ENCODE measurements around the gene ATXN1. TPM values are rescaled to one million over a fixed set of nuclear protein-coding genes. Genes with fewer than 3 reads are reported as not detected.

ATXN1 gene
- total RNA-seq, 1 donor from 2014 or later = 59.8 TPM

DNA sequence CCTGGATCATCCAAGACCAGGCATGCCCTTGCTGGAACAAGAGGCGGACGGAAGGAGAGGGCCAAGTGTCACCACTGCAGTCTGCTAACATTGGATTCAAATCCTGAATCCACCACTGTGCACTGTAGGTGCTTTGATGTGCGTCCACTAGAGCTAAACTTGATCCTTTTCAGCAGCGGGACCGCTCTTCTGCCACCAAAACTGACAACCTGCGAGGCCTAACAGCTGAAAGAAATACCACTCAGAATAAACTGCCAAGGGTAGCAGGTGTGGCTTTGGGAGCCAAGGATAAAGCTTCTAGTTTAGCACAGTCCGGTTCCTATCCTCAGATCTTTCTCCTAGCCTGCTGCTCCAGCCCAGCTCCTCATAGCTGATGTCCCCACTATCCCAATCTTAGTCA lies 108.0 kb downstream of the ATXN1 start:
- CTCF ChIA-PET = no interaction called here
- H3K27ac Mint-ChIP-seq = no peak overlapping the region

DNA sequence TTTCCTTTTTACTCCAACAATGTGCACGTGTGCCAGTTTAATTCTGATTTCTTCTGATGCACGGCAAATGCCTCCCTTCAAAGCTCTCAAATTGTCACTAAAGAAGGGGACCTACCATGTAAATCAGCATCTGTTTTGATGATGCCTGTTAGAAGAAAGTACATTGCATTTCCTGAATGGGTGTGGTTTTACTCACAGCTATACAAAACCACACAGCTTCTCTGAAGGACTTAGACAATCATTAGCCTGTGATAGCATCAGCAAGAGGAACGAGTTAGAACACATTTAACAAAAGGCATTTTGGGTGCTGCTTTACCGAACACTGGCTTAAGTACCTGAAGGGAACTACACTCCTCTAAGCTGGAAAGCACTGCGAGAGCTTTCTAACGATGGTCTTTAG lies 109.4 kb downstream of the ATXN1 start:
- H3K9me3 Mint-ChIP-seq = no peaks in the 10 kb centered on the region
- no peak for DNase-seq

More for the DNA sequence above, 108.0 kb downstream of the ATXN1 start:
- Mint-ChIP-seq H3K4me3 (no peak overlapping the region), H3K9me3 (no peaks in the 10 kb centered on the region), H3K36me3 (ENCODE audit: low read depth) (peaks cover 10% of the 10 kb centered on the region), H3K27me3 (no peaks in the 10 kb centered on the region), H3K4me1 (peaks cover 24% of the 10 kb centered on the region)
- ATAC-seq (ENCODE audit: low read depth) (no peak), DNase-seq (no peak)
- TF ChIP-seq, protein P1, sequence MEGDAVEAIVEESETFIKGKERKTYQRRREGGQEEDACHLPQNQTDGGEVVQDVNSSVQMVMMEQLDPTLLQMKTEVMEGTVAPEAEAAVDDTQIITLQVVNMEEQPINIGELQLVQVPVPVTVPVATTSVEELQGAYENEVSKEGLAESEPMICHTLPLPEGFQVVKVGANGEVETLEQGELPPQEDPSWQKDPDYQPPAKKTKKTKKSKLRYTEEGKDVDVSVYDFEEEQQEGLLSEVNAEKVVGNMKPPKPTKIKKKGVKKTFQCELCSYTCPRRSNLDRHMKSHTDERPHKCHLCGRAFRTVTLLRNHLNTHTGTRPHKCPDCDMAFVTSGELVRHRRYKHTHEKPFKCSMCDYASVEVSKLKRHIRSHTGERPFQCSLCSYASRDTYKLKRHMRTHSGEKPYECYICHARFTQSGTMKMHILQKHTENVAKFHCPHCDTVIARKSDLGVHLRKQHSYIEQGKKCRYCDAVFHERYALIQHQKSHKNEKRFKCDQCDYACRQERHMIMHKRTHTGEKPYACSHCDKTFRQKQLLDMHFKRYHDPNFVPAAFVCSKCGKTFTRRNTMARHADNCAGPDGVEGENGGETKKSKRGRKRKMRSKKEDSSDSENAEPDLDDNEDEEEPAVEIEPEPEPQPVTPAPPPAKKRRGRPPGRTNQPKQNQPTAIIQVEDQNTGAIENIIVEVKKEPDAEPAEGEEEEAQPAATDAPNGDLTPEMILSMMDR (IDR thresholded peaks at IDR 0.05) = no peak
- intact Hi-C loops (cut with micrococcal nuclease) = no loop called here
- POLR2A ChIA-PET = no interaction called here

DNA sequence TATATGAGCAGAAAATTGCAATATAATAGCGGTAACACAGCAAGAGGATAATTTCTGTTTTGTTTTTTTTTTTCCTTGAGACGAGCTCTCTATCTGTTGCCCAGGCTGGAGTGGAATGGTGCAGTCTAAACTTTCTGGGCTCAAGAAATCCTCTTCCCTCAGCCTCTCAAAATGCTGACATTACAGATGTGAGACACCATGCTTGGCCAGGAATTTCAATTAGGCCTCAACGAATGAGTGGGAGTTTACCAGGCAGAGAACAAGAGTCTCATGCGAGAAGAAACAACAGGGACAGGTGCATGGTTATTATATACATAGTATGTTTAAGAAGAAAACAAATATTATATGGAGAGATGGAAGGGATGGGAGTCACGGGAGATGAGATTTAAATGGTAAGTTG lies 111.4 kb downstream of the ATXN1 start:
- Mint-ChIP-seq H3K9me3 (no peaks in the 10 kb centered on the region), H3K36me3 (ENCODE audit: low read depth) (peaks cover 8% of the 10 kb centered on the region), H3K27me3 (no peaks in the 10 kb centered on the region), H3K4me1 (peaks cover 10% of the 10 kb centered on the region), H3K27ac (no peak overlapping the region), H3K4me3 (no peak overlapping the region)
- intact Hi-C loops (cut with micrococcal nuclease) = no loop called here
- ATAC-seq (ENCODE audit: low read depth) (no peak), DNase-seq (no peak)
- TF ChIP-seq, protein P1 (IDR thresholded peaks at IDR 0.05) = no peak
- CTCF ChIA-PET = no interaction called here
- POLR2A ChIA-PET = interaction anchor here (0.5 to 0.6 kb wide), 2 partner anchors 18 to 113 kb away, joined by 3 to 5 read pairs; no protein-coding TSS in a partner anchor

More for the DNA sequence above, 109.4 kb downstream of the ATXN1 start:
- peak; percentile 67 for ATAC-seq (ENCODE audit: low read depth)
- Mint-ChIP-seq H3K36me3 (ENCODE audit: low read depth) (peaks cover 6% of the 10 kb centered on the region), H3K4me1 (peaks cover 12% of the 10 kb centered on the region), H3K27ac (no peak overlapping the region), H3K27me3 (no peaks in the 10 kb centered on the region), H3K4me3 (no peak overlapping the region)
- POLR2A ChIA-PET = interaction anchor here (0.5 to 1.2 kb wide), 4 partner anchors 11 to 90 kb away, joined by 3 read pairs; no protein-coding TSS in a partner anchor
- CTCF ChIA-PET = interaction anchor here (0.6 kb wide), 1 partner anchor 73 kb away, joined by 4 read pairs; no protein-coding TSS in a partner anchor
- TF ChIP-seq, protein P1 (IDR thresholded peaks at IDR 0.05) = no peak
- intact Hi-C loops (cut with micrococcal nuclease) = no loop called here

DNA sequence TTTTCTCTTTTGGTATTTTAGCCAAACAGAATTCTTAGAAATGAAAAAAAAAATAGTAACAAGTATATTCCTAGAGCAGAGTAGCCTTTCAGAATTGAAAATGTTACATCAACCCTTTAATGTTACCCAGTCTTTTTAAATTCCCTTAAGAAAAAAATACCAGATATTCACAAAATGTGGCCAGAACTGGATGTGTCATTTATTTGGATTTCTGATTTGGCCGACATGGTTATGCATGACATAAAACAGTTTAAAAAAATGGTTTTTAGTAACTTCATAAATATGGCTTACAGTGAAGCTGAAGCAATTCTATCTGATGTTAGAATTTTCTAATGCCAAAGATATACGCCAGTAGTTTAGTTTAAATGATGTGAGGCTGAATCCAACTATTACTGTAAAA lies 112.0 kb downstream of the ATXN1 start:
- H3K9me3 Mint-ChIP-seq = no peaks in the 10 kb centered on the region
- intact Hi-C loops (cut with micrococcal nuclease) = no loop called here
- H3K36me3 Mint-ChIP-seq (ENCODE audit: low read depth) = peaks cover 5% of the 10 kb centered on the region
- no peak overlapping the region for H3K27ac Mint-ChIP-seq
- ChIA-PET CTCF (no interaction called here), POLR2A (interaction anchor here (0.5 kb wide), 1 partner anchor 114 kb away, joined by 5 read pairs; no protein-coding TSS in a partner anchor)
- H3K27me3 Mint-ChIP-seq = no peaks in the 10 kb centered on the region
- peaks cover 9% of the 10 kb centered on the region for H3K4me1 Mint-ChIP-seq
- ATAC-seq (ENCODE audit: low read depth) = no peak
- no peak for DNase-seq
- TF ChIP-seq, protein P1 (IDR thresholded peaks at IDR 0.05) = no peak
- H3K4me3 Mint-ChIP-seq = no peak overlapping the region

DNA sequence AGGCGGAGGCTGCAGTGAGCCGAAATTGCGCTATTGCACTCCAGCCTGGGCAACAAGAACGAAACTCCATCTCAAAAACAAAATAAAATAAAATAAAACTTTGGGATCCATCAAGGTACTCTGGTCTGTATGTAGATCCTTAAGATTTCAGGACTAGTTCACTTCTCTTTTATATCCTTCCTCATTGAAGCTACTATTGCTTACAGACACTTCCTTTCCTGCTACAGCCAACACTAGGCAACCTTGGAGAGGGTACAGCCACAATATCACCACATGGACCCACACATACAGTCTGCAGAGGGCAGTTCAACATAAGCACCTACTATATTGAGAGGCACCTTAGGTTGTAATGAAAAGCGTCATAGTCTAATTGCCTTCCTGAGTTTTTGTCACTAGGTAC lies 113.3 kb downstream of the ATXN1 start:
- ATAC-seq (ENCODE audit: low read depth) = no peak
- intact Hi-C loops (cut with micrococcal nuclease) = no loop called here
- ChIA-PET CTCF (no interaction called here), POLR2A (no interaction called here)
- TF ChIP-seq, protein P1 (IDR thresholded peaks at IDR 0.05) = no peak
- Mint-ChIP-seq H3K4me1 (peaks cover 9% of the 10 kb centered on the region), H3K4me3 (no peak overlapping the region), H3K27me3 (no peaks in the 10 kb centered on the region), H3K27ac (no peak overlapping the region), H3K9me3 (no peaks in the 10 kb centered on the region), H3K36me3 (ENCODE audit: low read depth) (peaks cover 9% of the 10 kb centered on the region)
- no peak for DNase-seq

All from activated B cell treated with CpG ODN at 0.5 μM for 24 hours (primary cell).